ENCODE results near the gene FMO5. TPM values are rescaled to one million over a fixed set of nuclear protein-coding genes. Genes with fewer than 3 reads are reported as not detected.

Gene FMO5
- total and polyA plus RNA-seq, 2 of the 13 experiments (the other 11 are each of a cell fraction or from before 2014, with no cell fraction given), result 48.2 to 149 TPM

DNA sequence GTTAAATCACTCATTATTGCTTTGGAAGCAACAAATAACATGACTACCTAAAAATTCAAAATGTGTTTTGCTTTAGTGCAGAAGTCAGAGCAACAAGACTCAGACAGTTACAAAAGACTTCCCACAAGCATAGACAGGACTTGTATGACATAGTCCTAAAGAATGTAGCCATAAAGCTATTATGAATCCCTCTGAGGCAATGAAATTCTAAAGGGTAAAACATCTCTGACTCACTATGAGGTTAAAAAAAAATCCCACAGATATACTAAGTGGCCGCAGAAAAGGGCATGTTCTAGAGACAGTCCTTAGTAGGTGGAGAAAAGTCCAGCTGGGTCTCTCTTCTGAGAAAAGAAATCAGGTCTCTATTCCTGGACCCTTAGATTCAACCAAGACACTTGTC is 57.8 kb downstream of the FMO5 start:
- H3K27ac ChIP-seq (ENCODE audit: extremely low read length, insufficient read depth, low read length), result peak overlapping the region; percentile 89
- in situ Hi-C loops (cut with HindIII; ENCODE audit: extremely low pct_ligation_motif_present, low pct_unique_long_range_greater_than_20kb), result no loop called here
- TF ChIP-seq GLI4 (CRISPR knock-in tag; IDR thresholded peaks at IDR 0.05; ENCODE audit: borderline replicate concordance) (no peak), ZNF7 (CRISPR knock-in tag; IDR thresholded peaks at IDR 0.05) (peak; percentile 61; the same call in 1 of the 2 replicates)
- H3K27me3 ChIP-seq (ENCODE audit: control insufficient read depth in 1 of 2, insufficient read depth in 2 of 2, low read length in 2 of 2), result peaks cover 0 to 4% of the 10 kb centered on the region in 2 experiments; a peak in 1 of 5 replicates
- H3K4me2 ChIP-seq (ENCODE audit: low read depth, low read length), result peak overlapping the region; percentile 82
- H3K4me3 ChIP-seq (replicated peaks in 1 of 3; ENCODE audit: insufficient read depth in 1 of 3, low read depth in 2 of 3, low read length in 3 of 3), result peak overlapping the region in 1 of 3 experiments; percentile 22; a peak in 1 of 6 replicates
- ChIA-PET POLR2A (no interaction called here), CTCF (ENCODE audit: low intra/inter-chr PET ratio, low total read pairs) (interaction anchor here (1.1 kb wide), 1 partner anchor 75 kb away, joined by 4 read pairs; the partner anchor contains the start of gene CHD1L)
- H2AFZ ChIP-seq (ENCODE audit: low read length), result no peak overlapping the region
- no peaks in the 10 kb centered on the region for H3K9me3 ChIP-seq (ENCODE audit: low read length)
- H3K4me1 ChIP-seq (ENCODE audit: insufficient read depth, low read length), result peaks cover 44% of the 10 kb centered on the region
- FAIRE-seq, result no peak
- H3K79me2 ChIP-seq (ENCODE audit: insufficient read depth, low read length), result peaks cover 93% of the 10 kb centered on the region
- BruUV-seq (replicated peaks), result no TSS peak
- peaks cover 23% of the 10 kb centered on the region; the same call in 1 of the 2 replicates for H4K20me1 ChIP-seq (ENCODE audit: insufficient read depth, low read length)
- DNase-seq (ENCODE audit: low spot score), result peak; percentile 24
- H3K9ac ChIP-seq (ENCODE audit: insufficient read depth, low read depth, low read length), result 0 out of 2 replicates have a peak overlapping the region, but pooled peaks have one; percentile 21
- H3K36me3 ChIP-seq (replicated peaks in 1 of 2; ENCODE audit: control insufficient read depth in 1 of 2, insufficient read depth in 2 of 2, low read length in 2 of 2), result peaks cover 3 to 49% of the 10 kb centered on the region in 2 experiments
- intact Hi-C loops (cut with micrococcal nuclease; ENCODE audit: unreplicated experiment), result no loop called here
- 92% methylated on average over 1 of the region's 1 CpG for WGBS (ENCODE audit: low lambda C conversion rate)
- no peak for ATAC-seq

DNA sequence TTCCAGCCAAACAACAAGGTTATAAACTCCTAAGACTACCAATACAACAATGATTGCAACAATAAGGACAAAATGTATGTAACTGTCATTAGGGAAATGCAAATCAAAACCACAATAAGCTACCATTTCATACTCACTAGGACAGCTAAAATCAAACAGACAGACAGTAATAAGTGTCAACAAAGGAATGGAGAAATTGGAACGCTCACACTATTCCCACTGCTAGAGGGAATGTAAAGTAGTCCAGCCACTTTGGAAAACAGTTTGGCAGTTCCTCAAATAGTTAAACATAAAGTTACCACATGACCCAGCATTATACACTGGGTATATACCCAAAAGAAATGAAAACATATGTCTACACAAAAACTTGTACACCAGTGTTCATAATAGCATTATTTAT is 62.1 kb downstream of the FMO5 start:
- Histone ChIP-seq H3K4me1 (ENCODE audit: insufficient read depth, low read length) (peaks cover 33% of the 10 kb centered on the region), H2AFZ (ENCODE audit: low read length) (no peak overlapping the region), H3K9ac (ENCODE audit: insufficient read depth, low read depth, low read length) (no peak overlapping the region), H3K27me3 (ENCODE audit: control insufficient read depth in 1 of 2, insufficient read depth in 2 of 2, low read length in 2 of 2) (no peaks in the 10 kb centered on the region), H3K4me2 (ENCODE audit: low read depth, low read length) (no peak overlapping the region), H3K9me3 (ENCODE audit: low read length) (no peaks in the 10 kb centered on the region), H4K20me1 (ENCODE audit: insufficient read depth, low read length) (peaks cover 21% of the 10 kb centered on the region; the same call in 1 of the 2 replicates), H3K4me3 (replicated peaks in 1 of 3; ENCODE audit: insufficient read depth in 1 of 3, low read depth in 2 of 3, low read length in 3 of 3) (no peak overlapping the region), H3K79me2 (ENCODE audit: insufficient read depth, low read length) (peaks cover 64% of the 10 kb centered on the region), H3K36me3 (replicated peaks in 1 of 2; ENCODE audit: control insufficient read depth in 1 of 2, insufficient read depth in 2 of 2, low read length in 2 of 2) (peaks cover 17 to 90% of the 10 kb centered on the region in 2 experiments), H3K27ac (ENCODE audit: extremely low read length, insufficient read depth, low read length) (no peak overlapping the region)
- in situ Hi-C loops (cut with HindIII; ENCODE audit: extremely low pct_ligation_motif_present, low pct_unique_long_range_greater_than_20kb) (no loop called here), intact Hi-C loops (cut with micrococcal nuclease; ENCODE audit: unreplicated experiment) (no loop called here)
- TF ChIP-seq ZNF773 (CRISPR knock-in tag; IDR thresholded peaks at IDR 0.05; ENCODE audit: borderline replicate concordance), result no peak
- TF ChIP-seq ZNF7 (CRISPR knock-in tag; IDR thresholded peaks at IDR 0.05), result peak; percentile 90
- FAIRE-seq, result no peak
- WGBS (ENCODE audit: low lambda C conversion rate), result 88% methylated on average over 1 of the region's 1 CpG
- DNase-seq (ENCODE audit: low spot score), result no peak
- ATAC-seq, result no peak
- no TSS peak for BruUV-seq (replicated peaks)
- CTCF ChIA-PET (ENCODE audit: low intra/inter-chr PET ratio, low total read pairs), result no interaction called here
- POLR2A ChIA-PET, result no interaction called here

Measured in HepG2 (cell line).